Upper lobe of left lung (tissue), 6 donors: ENCODE results near the gene TEAD4. TPM values are rescaled to one million over a fixed set of nuclear protein-coding genes. Genes with fewer than 3 reads are reported as not detected.

Experiments
- ATAC-seq, 2 donors: fragments of 200-7000 bp; cut with Tn5 transposase; one replicate each; pipeline ENCODE4 v1.9.1; 2022; ENCODE audit warnings: mild to moderate bottlenecking in 2 of 2, moderate library complexity in 2 of 2; ENCODE audit not compliant: low FRiP score in 2 of 2
- DNase-seq, 2 donors: peaks; one replicate each; pipeline ENCODE4 v3.0.0-alpha.2; 2019 to 2020
- H3K27ac ChIP-seq, 4 donors: fragments of 200-600 bp; sonication (generic); one replicate each; pipeline ENCODE4 v1.5.1; 2016 to 2019
- H3K27me3 ChIP-seq, 4 donors: fragments of 200-600 bp; sonication (generic); one replicate each; pipeline ENCODE4 v1.5.1; 2017 to 2019
- H3K36me3 ChIP-seq, 4 donors: fragments of 200-600 bp; sonication (generic); one replicate each; pipeline ENCODE4 v1.5.1; 2016 to 2019
- H3K4me1 ChIP-seq, 4 donors: fragments of 200-600 bp; sonication (generic); one replicate each; pipeline ENCODE4 v1.5.1; 2018 to 2019
- H3K4me3 ChIP-seq, 4 donors: fragments of 200-600 bp; sonication (generic); one replicate each; pipeline ENCODE4 v1.5.1; 2017 to 2019; ENCODE audit warnings: mild to moderate bottlenecking in 2 of 4, moderate library complexity in 1 of 4
- H3K9me3 ChIP-seq, 4 donors: fragments of 200-600 bp; sonication (generic); one replicate each; pipeline ENCODE4 v1.5.1; 2018 to 2019
- EP300 ChIP-seq, 4 donors: sonication (generic); formaldehyde crosslinking; IDR thresholded peaks; one replicate each; pipeline ENCODE4 v1.5.1; 2017; ENCODE audit warnings: antibody characterized with exemption in 4 of 4, control low read depth in 2 of 4
- POLR2A ChIP-seq, 4 donors: fragments of 450-650 bp; IDR thresholded peaks; one replicate each; pipeline ENCODE4 v1.5.1; 2016 to 2017; ENCODE audit warnings: antibody characterized with exemption in 4 of 4, mild to moderate bottlenecking in 2 of 4
- POLR2AphosphoS5 ChIP-seq, 2 donors: sonication (generic); formaldehyde crosslinking; IDR thresholded peaks; one replicate each; pipeline ENCODE4 v1.5.1; 2017; ENCODE audit warnings: antibody characterized with exemption in 2 of 2
- WGBS, 2 donors: methylation state at CpG; one replicate each; pipeline ENCODE4 v1.1.5; 2017 to 2018; 5-methylcytosine and 5-hydroxymethylcytosine counted together
- total RNA-seq, 6 donors: library from RNA; depleted of rRNA in 4 of 6; stranded (reverse); fragments of >200 nt in 4 of 6; gene quantifications; one replicate each; pipeline versions ENCODE4 v1.1.0 to v1.2.1, GENCODE V29; 2016 to 2021
- TF ChIP-seq, protein P1 (sequence below), 6 experiments: fragments of 450-650 bp in 4 of 6; fragments of 200-600 bp in 2 of 6; sonication (generic) in 2 of 6; IDR thresholded peaks; one replicate each; pipeline ENCODE4 v1.5.1; 2016 to 2019; ENCODE audit warnings: antibody characterized with exemption in 6 of 6
- donor health status: DM: no; HTN: no; CAD: no; lungs with moderate emphysema.
- donor health status: DM: no; HTN: yes; CAD: no; lungs with severe emphysema.

TEAD4 gene
- total RNA-seq, 6 donors from 2014 or later: 14.5 to 52.0 (median 43.2) TPM

DNA sequence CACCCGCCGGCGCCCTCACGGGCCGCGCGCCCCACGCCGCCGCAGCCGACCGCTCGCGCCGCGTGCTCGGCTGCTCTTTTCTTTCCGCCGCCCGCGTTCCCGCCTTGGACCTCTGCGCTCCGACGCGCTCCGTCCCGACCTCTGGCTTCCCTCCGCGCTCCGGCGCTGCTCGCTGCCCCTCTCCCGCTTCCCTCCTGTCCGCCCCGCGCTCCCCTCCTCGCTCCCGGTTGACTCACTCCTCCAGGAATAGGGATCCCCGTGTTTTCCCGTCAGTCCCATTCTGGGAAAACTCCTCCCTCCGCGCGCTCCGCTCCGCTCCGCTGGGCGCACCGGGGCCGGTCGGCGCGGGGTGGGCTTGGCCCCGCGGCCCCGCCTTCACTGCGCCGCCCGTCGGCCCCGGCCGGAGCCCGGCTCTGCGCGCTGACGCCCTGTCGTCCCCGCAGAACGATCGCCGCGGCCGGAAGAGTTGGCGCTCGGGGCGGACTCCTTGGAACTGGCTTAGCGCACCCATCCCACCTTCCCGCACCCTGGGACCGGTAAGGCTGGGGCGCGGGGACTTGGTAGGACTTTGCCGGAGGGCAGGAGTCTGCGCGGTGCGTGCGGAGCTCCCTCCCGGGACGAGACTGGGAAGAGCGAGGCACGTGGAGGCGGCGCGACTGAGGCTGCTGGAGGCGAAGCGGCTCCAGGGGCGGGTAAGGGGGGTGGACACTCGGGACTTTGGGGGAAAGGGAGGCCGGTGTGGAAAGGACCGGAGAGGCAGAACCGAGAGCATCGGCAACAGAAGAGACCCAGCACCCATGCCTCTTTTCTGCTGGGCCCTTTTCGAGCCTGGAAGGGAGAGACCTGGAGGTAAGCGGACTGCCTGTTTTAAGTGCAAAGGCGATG, 550 bp downstream of the TEAD4 start:
- WGBS, 2 donors: 0 to 1% methylated on average over 34 to 90 of the region's 104 CpGs
- no peaks in the 10 kb centered on the region for H3K27me3 ChIP-seq
- peak; percentile 29 to 70 for TF ChIP-seq POLR2AphosphoS5 (IDR thresholded peaks at IDR 0.05)
- TF ChIP-seq EP300 (IDR thresholded peaks at IDR 0.05): peak in 2 of 4 donors; percentile 62 to 83
- TF ChIP-seq, protein P1, sequence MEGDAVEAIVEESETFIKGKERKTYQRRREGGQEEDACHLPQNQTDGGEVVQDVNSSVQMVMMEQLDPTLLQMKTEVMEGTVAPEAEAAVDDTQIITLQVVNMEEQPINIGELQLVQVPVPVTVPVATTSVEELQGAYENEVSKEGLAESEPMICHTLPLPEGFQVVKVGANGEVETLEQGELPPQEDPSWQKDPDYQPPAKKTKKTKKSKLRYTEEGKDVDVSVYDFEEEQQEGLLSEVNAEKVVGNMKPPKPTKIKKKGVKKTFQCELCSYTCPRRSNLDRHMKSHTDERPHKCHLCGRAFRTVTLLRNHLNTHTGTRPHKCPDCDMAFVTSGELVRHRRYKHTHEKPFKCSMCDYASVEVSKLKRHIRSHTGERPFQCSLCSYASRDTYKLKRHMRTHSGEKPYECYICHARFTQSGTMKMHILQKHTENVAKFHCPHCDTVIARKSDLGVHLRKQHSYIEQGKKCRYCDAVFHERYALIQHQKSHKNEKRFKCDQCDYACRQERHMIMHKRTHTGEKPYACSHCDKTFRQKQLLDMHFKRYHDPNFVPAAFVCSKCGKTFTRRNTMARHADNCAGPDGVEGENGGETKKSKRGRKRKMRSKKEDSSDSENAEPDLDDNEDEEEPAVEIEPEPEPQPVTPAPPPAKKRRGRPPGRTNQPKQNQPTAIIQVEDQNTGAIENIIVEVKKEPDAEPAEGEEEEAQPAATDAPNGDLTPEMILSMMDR (IDR thresholded peaks at IDR 0.05): no peak
- peak in 2 of 4 donors; percentile 15 to 52 for TF ChIP-seq POLR2A (IDR thresholded peaks at IDR 0.05)
- no peaks in the 10 kb centered on the region for H3K36me3 ChIP-seq
- H3K27ac ChIP-seq: peak overlapping the region; percentile 82 to 92 (median 88)
- ATAC-seq (peak; percentile 51 to 77), DNase-seq (peak; percentile 35 to 89)
- peaks cover 13 to 49% (median 21%) of the 10 kb centered on the region in 4 donors for H3K4me1 ChIP-seq
- no peaks in the 10 kb centered on the region for H3K9me3 ChIP-seq
- peak overlapping the region; percentile 37 to 76 (median 66) for H3K4me3 ChIP-seq

DNA sequence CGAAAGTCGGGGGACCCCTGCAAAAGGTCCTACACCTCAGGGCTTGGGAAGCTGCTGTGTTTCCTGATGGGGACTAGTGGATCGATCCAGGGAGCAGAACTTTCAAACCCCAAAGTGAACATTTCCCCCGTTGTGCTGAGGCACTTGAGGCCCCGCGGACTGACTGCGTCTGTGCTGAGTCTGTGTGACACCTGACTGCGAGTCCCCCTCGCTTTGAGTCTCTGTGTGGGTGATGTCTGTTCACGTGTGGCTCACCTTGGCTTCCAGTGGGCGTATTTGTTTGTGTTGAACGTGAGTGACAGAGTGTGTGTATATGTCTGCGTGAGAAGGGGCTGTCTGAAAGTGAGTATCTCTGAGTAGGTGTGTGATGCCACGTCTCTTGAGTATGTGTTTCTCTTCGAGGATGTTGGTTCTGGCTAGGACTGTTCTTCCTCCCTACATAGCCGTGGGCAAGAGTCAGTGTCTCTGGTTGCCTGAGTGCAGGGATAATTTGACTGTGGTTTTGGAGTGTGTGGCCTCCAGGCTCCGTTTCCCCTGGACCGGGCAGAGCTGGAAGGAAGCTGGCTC, 1.3 kb downstream of the TEAD4 start:
- H3K4me3 ChIP-seq: peak overlapping the region; percentile 37 to 76 (median 66)
- peaks cover 13 to 49% (median 22%) of the 10 kb centered on the region in 4 donors for H3K4me1 ChIP-seq
- 13 to 14% methylated on average over 13 to 18 of the region's 18 CpGs for WGBS, 2 donors
- DNase-seq: no peak
- TF ChIP-seq POLR2A (IDR thresholded peaks at IDR 0.05) (no peak), EP300 (IDR thresholded peaks at IDR 0.05) (no peak), POLR2AphosphoS5 (IDR thresholded peaks at IDR 0.05) (no peak)
- TF ChIP-seq, protein P1 (IDR thresholded peaks at IDR 0.05): no peak
- H3K36me3 ChIP-seq: peaks cover 0 to 5% (median 0%) of the 10 kb centered on the region in 4 donors
- H3K27me3 ChIP-seq: no peaks in the 10 kb centered on the region
- peak overlapping the region; percentile 82 to 92 (median 88) for H3K27ac ChIP-seq
- no peaks in the 10 kb centered on the region for H3K9me3 ChIP-seq
- no peak for ATAC-seq

DNA sequence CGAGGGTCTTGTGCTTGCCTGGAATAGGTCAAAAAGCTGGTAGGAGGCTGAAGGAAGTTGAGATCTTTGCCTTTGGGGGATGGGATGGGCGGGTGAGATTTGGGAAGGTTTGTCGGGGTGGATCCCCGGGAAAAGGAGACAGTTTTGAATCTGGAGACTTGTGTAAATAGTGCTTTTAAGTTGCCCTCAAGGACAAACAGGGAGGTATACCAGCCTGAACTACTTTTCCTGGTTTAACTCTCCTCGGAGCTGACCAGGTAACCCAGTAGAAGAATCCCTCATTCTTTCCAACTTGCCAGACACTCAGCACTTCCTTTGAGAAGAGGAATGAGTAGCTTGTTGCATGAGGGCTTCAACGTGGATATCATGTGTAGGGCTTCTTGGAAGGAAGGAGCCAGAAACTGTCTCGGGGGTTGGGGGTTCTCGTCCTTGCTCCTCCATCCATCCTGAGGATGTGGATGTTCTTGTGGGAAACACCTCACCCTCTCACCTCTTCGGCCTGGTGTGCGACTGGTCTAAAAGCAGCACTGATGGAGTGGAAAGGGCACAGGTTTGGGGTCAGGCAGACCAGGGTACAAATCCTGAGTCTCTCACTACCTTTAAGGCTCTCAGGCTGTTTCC, 1.9 kb downstream of the TEAD4 start:
- Histone ChIP-seq H3K36me3 (peaks cover 0 to 5% (median 0%) of the 10 kb centered on the region in 4 donors), H3K9me3 (no peaks in the 10 kb centered on the region), H3K27me3 (no peaks in the 10 kb centered on the region), H3K4me3 (peak overlapping the region; percentile 37 to 76 (median 66)), H3K4me1 (peaks cover 13 to 49% (median 22%) of the 10 kb centered on the region in 4 donors), H3K27ac (peak overlapping the region; percentile 82 to 92 (median 88))
- no peak for DNase-seq
- WGBS, 2 donors: 41 to 45% methylated on average over 10 of the region's 10 CpGs
- ATAC-seq: no peak
- TF ChIP-seq, protein P1 (IDR thresholded peaks at IDR 0.05): no peak
- TF ChIP-seq POLR2A (IDR thresholded peaks at IDR 0.05) (no peak), EP300 (IDR thresholded peaks at IDR 0.05) (no peak), POLR2AphosphoS5 (IDR thresholded peaks at IDR 0.05) (no peak)

DNA sequence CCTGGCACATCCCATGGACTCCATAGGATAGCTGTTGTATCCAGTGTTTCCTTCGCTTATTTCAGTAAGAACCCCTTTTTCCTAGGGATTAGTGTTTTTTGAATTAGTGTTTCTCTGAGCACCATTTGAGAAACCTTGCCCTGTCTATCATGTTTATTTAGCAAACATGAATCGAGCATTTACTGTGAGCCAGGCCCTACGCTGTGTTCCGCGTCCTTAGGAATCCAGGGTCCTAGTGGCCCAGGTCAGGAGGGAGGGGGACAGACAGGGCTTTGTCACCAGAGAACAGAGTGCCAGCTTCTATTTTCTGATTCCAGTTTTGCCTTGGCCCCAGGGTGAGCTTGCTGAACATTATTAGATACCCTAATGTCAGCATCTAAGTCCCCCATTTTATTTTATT, 2.5 kb downstream of the TEAD4 start:
- TF ChIP-seq POLR2A (IDR thresholded peaks at IDR 0.05) (no peak), EP300 (IDR thresholded peaks at IDR 0.05) (no peak), POLR2AphosphoS5 (IDR thresholded peaks at IDR 0.05) (no peak)
- TF ChIP-seq, protein P1 (IDR thresholded peaks at IDR 0.05): no peak
- H3K4me1 ChIP-seq: peaks cover 13 to 49% (median 22%) of the 10 kb centered on the region in 4 donors
- no peak for DNase-seq
- H3K36me3 ChIP-seq: peaks cover 0 to 5% (median 0%) of the 10 kb centered on the region in 4 donors
- 77 to 81% methylated on average over 5 of the region's 5 CpGs for WGBS, 2 donors
- no peaks in the 10 kb centered on the region for H3K27me3 ChIP-seq
- no peak for ATAC-seq
- peak overlapping the region in 3 of 4 donors; percentile 37 to 76 (median 64) for H3K4me3 ChIP-seq
- H3K27ac ChIP-seq: peak overlapping the region in 2 of 4 donors; percentile 89 to 92
- no peaks in the 10 kb centered on the region for H3K9me3 ChIP-seq
